ENCODE data around the gene ISM1.

DNA sequence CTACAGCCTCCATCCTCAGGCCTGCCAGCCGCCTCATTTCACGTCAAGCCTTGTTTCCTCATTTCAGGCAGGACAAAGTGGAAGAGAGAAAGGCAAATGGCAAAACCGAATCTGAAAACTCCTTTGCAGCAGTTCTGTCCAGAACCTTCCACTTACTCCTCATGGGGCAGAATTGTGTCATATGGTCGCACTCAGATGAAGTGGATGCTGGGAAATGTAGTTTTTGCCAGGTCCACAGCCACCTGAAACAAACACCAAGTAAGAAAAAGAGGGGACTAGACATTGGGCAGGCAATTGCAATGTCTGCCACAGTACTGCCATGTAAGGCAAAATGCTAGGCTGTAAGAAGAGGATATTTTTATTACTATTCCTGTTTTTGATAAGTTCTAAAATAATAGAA lies 44.9 kb downstream of the ISM1 start:
- no peak for TF ChIP-seq POLR2AphosphoS5 (IDR thresholded peaks at IDR 0.05; ENCODE audit: low read depth, low read length)
- no peak for TF ChIP-seq POLR2A (IDR thresholded peaks at IDR 0.05; ENCODE audit: low read depth, low read length)
- TF ChIP-seq TAF1 (IDR thresholded peaks at IDR 0.05; ENCODE audit: low read depth, low read length) = no peak

All from GM12891 (cell line).